OCI-LY7 (cell line): ENCODE data around the gene CA5B. TPM values are rescaled to one million over a fixed set of nuclear protein-coding genes. Genes with fewer than 3 reads are reported as not detected.
"Not testable (repeated sequence)": the region's sequence is repeated elsewhere in the genome, so short reads cannot be mapped to it uniquely, and the experiment has no call there.

Source experiments
- BruUV-seq: library from RNA; stranded (reverse); fragments of 400-500 nt; replicated peaks from 2 replicates; lab custom pipeline; 2021; lab: Mats Ljungman, UMichigan
- CTCF ChIA-PET: fragments of 300-600 bp; sonication (Branson Sonifier 250); formaldehyde crosslinking; loops from one replicate; lab custom pipeline; 2022; ENCODE audit warnings: antibody characterized with exemption; ENCODE audit not compliant: unreplicated experiment; lab: Charles Lee
- POLR2A ChIA-PET: fragments of 300-600 bp; sonication (Branson Sonifier 250); formaldehyde crosslinking; loops from one replicate; lab custom pipeline; 2022; ENCODE audit warnings: antibody characterized with exemption; lab: Charles Lee
- DNase-seq: peaks from one replicate; pipeline ENCODE4 v3.0.0-alpha.2; 2015; ENCODE audit warnings: low spot score
- H2AFZ ChIP-seq: fragments of 200-600 bp; sonication (generic), shearing (Covaris generic); 2 replicates; pipeline ENCODE4 v1.6.1; 2014; ENCODE audit warnings: mild to moderate bottlenecking, antibody characterized with exemption, low read length, moderate library complexity
- H3K27ac ChIP-seq: fragments of 200-600 bp; sonication (generic); 2 replicates; pipeline ENCODE4 v1.5.1; 2014; ENCODE audit warnings: mixed run types, low read depth, mild to moderate bottlenecking, moderate library complexity, low read length, inconsistent platforms; ENCODE audit not compliant: poor library complexity, severe bottlenecking
- H3K36me3 ChIP-seq: fragments of 200-600 bp; sonication (generic); 2 replicates; pipeline ENCODE4 v1.6.1; 2014; ENCODE audit warnings: mild to moderate bottlenecking, antibody characterized with exemption, low read length, moderate library complexity, mixed read lengths; ENCODE audit not compliant: insufficient read depth
- H3K4me1 ChIP-seq: fragments of 200-600 bp; sonication (generic); 2 replicates; pipeline ENCODE4 v1.5.1; 2014; ENCODE audit warnings: mild to moderate bottlenecking, low read length; ENCODE audit not compliant: insufficient read depth, poor library complexity, severe bottlenecking
- H3K4me2 ChIP-seq: fragments of 200-600 bp; sonication (generic); 2 replicates; pipeline ENCODE4 v1.6.1; 2014; ENCODE audit warnings: mild to moderate bottlenecking, low read length
- H3K4me3 ChIP-seq: fragments of 200-600 bp; sonication (generic); 2 replicates; pipeline ENCODE4 v1.5.1; 2014; ENCODE audit warnings: mild to moderate bottlenecking, low read depth, low read length; ENCODE audit not compliant: poor library complexity, severe bottlenecking
- H3K79me2 ChIP-seq: fragments of 200-600 bp; sonication (generic); 2 replicates; pipeline ENCODE4 v1.6.1; 2016; ENCODE audit warnings: low read depth, mild to moderate bottlenecking, low read length, moderate library complexity, mixed read lengths; ENCODE audit not compliant: insufficient read depth
- H3K9me2 ChIP-seq: fragments of 200-600 bp; sonication (generic); 2 replicates; pipeline ENCODE4 v1.6.1; 2016; ENCODE audit warnings: mild to moderate bottlenecking, low read length, mixed read lengths; ENCODE audit not compliant: insufficient read depth
- H3K9me3 ChIP-seq: fragments of 200-600 bp; sonication (generic); 2 replicates; pipeline ENCODE4 v1.6.1; 2014; ENCODE audit warnings: mild to moderate bottlenecking, mixed run types, low read length, mixed read lengths
- H4K20me1 ChIP-seq: fragments of 200-600 bp; sonication (generic); 2 replicates; pipeline ENCODE4 v1.6.1; 2014; ENCODE audit warnings: mild to moderate bottlenecking, antibody characterized with exemption, low read length, moderate library complexity, mixed read lengths; ENCODE audit not compliant: insufficient read depth
- EZH2phosphoT487 ChIP-seq: fragments of 200-600 bp; sonication (generic); IDR thresholded peaks from 2 replicates; pipeline ENCODE4 v1.6.1; 2018; ENCODE audit warnings: low read depth, borderline replicate concordance, mild to moderate bottlenecking, mixed run types, antibody characterized with exemption, low read length, moderate library complexity, mixed read lengths
- intact Hi-C: fragments of 100-400 bp; cut with micrococcal nuclease; formaldehyde crosslinking; loops from one replicate; pipeline ENCODE4 v1.10.0; 2022; ENCODE audit not compliant: unreplicated experiment
- total RNA-seq, 2 experiments: library from RNA; depleted of rRNA in 1 of 2; stranded (reverse); fragments of >200 nt in 1 of 2; shearing (Covaris generic) in 1 of 2; gene quantifications; 2 replicates each; pipeline ENCODE4 v1.2.3, GENCODE V29; 2014 to 2022
- TF ChIP-seq, protein P1 (sequence below): fragments of 200-600 bp; sonication (generic); conservative IDR thresholded peaks from 2 replicates; pipeline ENCODE4 v1.5.1; 2014; ENCODE audit warnings: mild to moderate bottlenecking, antibody characterized with exemption, low read length, moderate library complexity, mixed read lengths

Gene CA5B
- total RNA-seq, 2 experiments from 2014 or later = 3.1 to 6.2 TPM

DNA sequence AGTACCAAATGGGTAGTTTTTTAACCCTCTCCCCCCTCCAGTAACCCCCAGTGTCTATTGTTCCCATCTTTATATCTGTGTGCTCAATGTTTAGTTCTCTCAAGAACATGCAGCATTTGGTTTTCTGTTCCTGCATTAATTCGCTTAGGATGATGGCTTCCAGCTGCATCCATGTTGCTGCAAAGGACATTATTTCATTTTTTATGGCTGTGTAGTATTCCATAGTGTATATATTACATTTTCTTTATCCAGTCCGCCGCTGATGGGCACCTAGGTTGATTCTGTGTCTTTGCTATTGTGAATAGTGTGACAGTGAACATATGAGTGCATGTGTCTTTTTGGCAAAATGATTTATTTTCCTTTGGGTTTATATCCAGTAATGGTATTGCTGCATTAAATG, 41.6 kb upstream of the CA5B start:
- ChIA-PET CTCF (no interaction called here), POLR2A (no interaction called here)
- Histone ChIP-seq H4K20me1 (no peaks in the 10 kb centered on the region), H3K79me2 (no peaks in the 10 kb centered on the region), H3K4me3 (no peak overlapping the region), H3K4me2 (no peak overlapping the region), H3K4me1 (no peaks in the 10 kb centered on the region), H3K27ac (no peak overlapping the region), H3K9me2 (no peaks in the 10 kb centered on the region), H3K9me3 (no peaks in the 10 kb centered on the region), H3K36me3 (peaks cover 61% of the 10 kb centered on the region), H2AFZ (no peak overlapping the region)
- TF ChIP-seq EZH2phosphoT487 = no peak
- TF ChIP-seq, protein P1, sequence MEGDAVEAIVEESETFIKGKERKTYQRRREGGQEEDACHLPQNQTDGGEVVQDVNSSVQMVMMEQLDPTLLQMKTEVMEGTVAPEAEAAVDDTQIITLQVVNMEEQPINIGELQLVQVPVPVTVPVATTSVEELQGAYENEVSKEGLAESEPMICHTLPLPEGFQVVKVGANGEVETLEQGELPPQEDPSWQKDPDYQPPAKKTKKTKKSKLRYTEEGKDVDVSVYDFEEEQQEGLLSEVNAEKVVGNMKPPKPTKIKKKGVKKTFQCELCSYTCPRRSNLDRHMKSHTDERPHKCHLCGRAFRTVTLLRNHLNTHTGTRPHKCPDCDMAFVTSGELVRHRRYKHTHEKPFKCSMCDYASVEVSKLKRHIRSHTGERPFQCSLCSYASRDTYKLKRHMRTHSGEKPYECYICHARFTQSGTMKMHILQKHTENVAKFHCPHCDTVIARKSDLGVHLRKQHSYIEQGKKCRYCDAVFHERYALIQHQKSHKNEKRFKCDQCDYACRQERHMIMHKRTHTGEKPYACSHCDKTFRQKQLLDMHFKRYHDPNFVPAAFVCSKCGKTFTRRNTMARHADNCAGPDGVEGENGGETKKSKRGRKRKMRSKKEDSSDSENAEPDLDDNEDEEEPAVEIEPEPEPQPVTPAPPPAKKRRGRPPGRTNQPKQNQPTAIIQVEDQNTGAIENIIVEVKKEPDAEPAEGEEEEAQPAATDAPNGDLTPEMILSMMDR = no peak
- no TSS peak for BruUV-seq
- no peak for DNase-seq
- intact Hi-C loops = no loop called here

DNA sequence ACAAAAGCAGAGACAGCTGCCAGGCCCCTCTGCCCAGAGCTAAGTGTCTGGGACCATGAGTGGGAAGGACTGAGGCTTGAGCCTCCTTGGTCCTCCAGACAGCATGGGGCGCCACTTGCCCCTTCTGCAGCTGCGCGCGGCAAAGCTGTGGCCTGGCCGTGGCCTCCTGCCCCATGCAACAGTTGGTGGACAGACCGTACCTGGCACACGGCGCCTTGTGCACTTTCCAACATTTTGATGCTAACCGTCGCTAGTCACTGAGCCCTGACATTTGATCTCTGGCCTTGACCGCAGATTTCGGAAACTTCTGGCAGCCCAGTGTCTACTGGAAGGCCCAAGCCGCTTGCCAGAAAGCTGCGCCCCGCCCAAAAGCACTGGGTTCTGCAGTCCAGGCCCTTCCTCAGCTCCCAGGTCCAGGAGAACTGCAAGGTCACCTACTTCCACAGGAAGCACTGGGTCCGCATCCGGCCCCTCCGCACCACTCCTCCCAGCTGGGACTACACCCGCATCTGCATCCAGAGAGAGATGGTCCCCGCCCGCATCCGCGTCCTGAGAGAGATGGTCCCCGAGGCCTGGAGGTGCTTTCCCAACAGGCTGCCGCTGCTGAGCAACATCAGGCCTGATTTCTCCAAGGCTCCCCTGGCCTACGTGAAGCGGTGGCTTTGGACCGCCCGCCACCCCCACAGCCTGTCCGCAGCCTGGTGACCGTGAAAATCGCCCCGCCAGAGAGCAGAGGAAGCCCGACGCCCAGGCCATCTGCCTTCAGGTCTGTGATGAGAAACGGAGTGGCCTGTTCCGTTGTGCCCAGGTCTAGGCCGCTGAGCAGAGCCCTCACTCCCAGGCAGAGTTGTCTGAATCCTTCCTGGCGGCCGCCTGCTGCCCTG, 35.3 kb upstream of the CA5B start:
- H2AFZ ChIP-seq = no peak overlapping the region
- no peaks in the 10 kb centered on the region for H3K9me2 ChIP-seq
- POLR2A ChIA-PET = interaction anchor here (0.6 kb wide), 1 partner anchor 103 kb away, joined by 3 read pairs; no protein-coding TSS in a partner anchor
- H3K4me1 ChIP-seq = no peaks in the 10 kb centered on the region
- no peak overlapping the region for H3K4me2 ChIP-seq
- H3K4me3 ChIP-seq = no peak overlapping the region
- no TSS peak for BruUV-seq
- TF ChIP-seq, protein P1 = no peak
- TF ChIP-seq EZH2phosphoT487 = no peak
- H4K20me1 ChIP-seq = no peaks in the 10 kb centered on the region
- H3K36me3 ChIP-seq = peaks cover 20% of the 10 kb centered on the region
- no peaks in the 10 kb centered on the region for H3K79me2 ChIP-seq
- H3K9me3 ChIP-seq = no peaks in the 10 kb centered on the region
- DNase-seq = no peak
- no peak overlapping the region for H3K27ac ChIP-seq
- intact Hi-C loops = no loop called here
- CTCF ChIA-PET = no interaction called here

GRCh38 chrX:15703809-15704208, 34.3 kb upstream of the CA5B start:
- CTCF ChIA-PET, BruUV-seq: not testable (repeated sequence)

DNA sequence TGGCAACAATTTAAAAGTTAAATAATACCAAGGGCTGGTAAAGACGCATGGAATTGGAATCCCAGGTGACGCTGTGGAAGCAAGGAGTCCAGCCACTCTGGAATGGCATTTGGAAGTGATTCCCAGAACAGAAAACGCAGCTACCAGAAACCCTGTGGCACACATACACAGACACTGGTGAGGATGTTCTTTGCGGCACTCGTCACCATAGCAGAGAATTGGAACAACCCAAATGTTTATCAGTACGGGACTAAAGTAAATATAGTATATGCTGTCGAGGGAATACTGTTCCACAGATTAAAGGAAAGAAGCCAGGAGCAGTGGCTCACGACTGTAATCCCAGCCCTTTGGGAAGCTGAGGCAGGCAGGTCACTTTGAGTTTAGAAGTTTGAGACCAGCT, 33.8 kb upstream of the CA5B start:
- CTCF ChIA-PET, H3K4me2 ChIP-seq, BruUV-seq, H3K4me1 ChIP-seq, intact Hi-C loops, H3K27ac ChIP-seq, DNase-seq, H3K79me2 ChIP-seq, POLR2A ChIA-PET, H3K4me3 ChIP-seq, H3K9me3 ChIP-seq, H4K20me1 ChIP-seq, H2AFZ ChIP-seq, H3K9me2 ChIP-seq: not testable (repeated sequence)
- H3K36me3 ChIP-seq = peaks cover 12% of the 10 kb centered on the region

More at GRCh38 chrX:15703809-15704208, 34.3 kb upstream of the CA5B start:
- H3K4me2 ChIP-seq, DNase-seq, H3K4me3 ChIP-seq, H3K27ac ChIP-seq, H3K9me3 ChIP-seq, H3K79me2 ChIP-seq, intact Hi-C loops, H3K4me1 ChIP-seq, POLR2A ChIA-PET, H4K20me1 ChIP-seq, H3K9me2 ChIP-seq, H2AFZ ChIP-seq: not testable (repeated sequence)
- peaks cover 14% of the 10 kb centered on the region for H3K36me3 ChIP-seq
